Body of pancreas (tissue), 4 donors: ENCODE results near the gene DCTN2. TPM values are rescaled to one million over a fixed set of nuclear protein-coding genes. Genes with fewer than 3 reads are reported as not detected.

Experiments
- ATAC-seq: fragments of 150-250 bp; one replicate; pipeline ENCODE4 v1.9.1; 2016
- DNase-seq, 4 donors: peaks; one replicate each; pipeline ENCODE4 v3.0.0-alpha.2; 2019
- H3K27ac ChIP-seq, 4 donors: fragments of 200-600 bp; sonication (generic); 1 replicate in 3 of 4; 2 replicates in 1 of 4; pipeline versions ENCODE4 v1.5.1 to v1.6.1; 2016 to 2019; ENCODE audit warnings: mild to moderate bottlenecking in 1 of 4, mixed read lengths in 1 of 4, moderate library complexity in 1 of 4
- H3K27me3 ChIP-seq, 2 donors: fragments of 200-600 bp; sonication (generic); one replicate each; pipeline ENCODE4 v1.6.0; 2016; ENCODE audit warnings: mild to moderate bottlenecking in 1 of 2
- H3K36me3 ChIP-seq, 2 donors: fragments of 200-600 bp; sonication (generic); replicated peaks in 1 of 2; 2 replicates each; pipeline ENCODE4 v1.5.1; 2016; ENCODE audit warnings: low read depth in 2 of 2; ENCODE audit not compliant: insufficient read depth in 1 of 2
- H3K4me1 ChIP-seq: fragments of 200-600 bp; sonication (generic); one replicate; pipeline ENCODE4 v1.6.0; 2016
- H3K4me3 ChIP-seq, 2 donors: fragments of 200-600 bp; sonication (generic); 1 replicate in 1 of 2; 2 replicates in 1 of 2; pipeline ENCODE4 v1.5.1; 2016 to 2019
- H3K9me3 ChIP-seq, 3 donors: fragments of 200-600 bp; sonication (generic); 1 replicate in 2 of 3; 2 replicates in 1 of 3; pipeline ENCODE4 v1.5.1; 2016
- CTCF ChIP-seq, 7 experiments: fragments of 450-650 bp in 4 of 7; fragments of 200-600 bp in 3 of 7; sonication (generic) in 3 of 7; IDR thresholded peaks; one replicate each; pipeline ENCODE4 v1.5.1; 2016 to 2019; ENCODE audit warnings: antibody characterized with exemption in 7 of 7
- POLR2A ChIP-seq, 3 donors: fragments of 450-650 bp; IDR thresholded peaks; one replicate each; pipeline ENCODE4 v1.6.1; 2016; ENCODE audit warnings: antibody characterized with exemption in 3 of 3, mild to moderate bottlenecking in 2 of 3
- WGBS, 2 donors: methylation state at CpG; one replicate each; pipeline ENCODE4 v1.1.5; 2017; 5-methylcytosine and 5-hydroxymethylcytosine counted together
- intact Hi-C: fragments of 100-400 bp; cut with DNase I; formaldehyde crosslinking; loops from one replicate; pipeline ENCODE4 v1.15.1; 2023
- total RNA-seq, 2 donors: library from RNA; depleted of rRNA; stranded (reverse); fragments of >200 nt; gene quantifications; one replicate each; pipeline ENCODE4 v1.1.0, GENCODE V29; 2016

DCTN2 gene
- total RNA-seq, 2 donors from 2014 or later = 80.1 to 89.2 TPM

GRCh38 chr12:57585156-57585555, 38.2 kb upstream of the DCTN2 start:
- Histone ChIP-seq H3K27me3 (no peaks in the 10 kb centered on the region), H3K27ac (no peak overlapping the region), H3K36me3 (no peaks in the 10 kb centered on the region), H3K4me3 (no peak overlapping the region), H3K4me1 (peaks cover under 1% of the 10 kb centered on the region), H3K9me3 (no peaks in the 10 kb centered on the region)
- ATAC-seq (no peak), DNase-seq (no peak)
- intact Hi-C loops = no loop called here
- WGBS, 2 donors = 66 to 82% methylated on average over 2 of the region's 2 CpGs
- TF ChIP-seq POLR2A (IDR thresholded peaks at IDR 0.05) (no peak), CTCF (IDR thresholded peaks at IDR 0.05) (no peak)

- Histone ChIP-seq H3K27ac (no peak overlapping the region), H3K9me3 (no peaks in the 10 kb centered on the region), H3K4me1 (no peaks in the 10 kb centered on the region), H3K27me3 (no peaks in the 10 kb centered on the region), H3K4me3 (no peak overlapping the region), H3K36me3 (no peaks in the 10 kb centered on the region)
- TF ChIP-seq CTCF (IDR thresholded peaks at IDR 0.05) (no peak), POLR2A (IDR thresholded peaks at IDR 0.05) (no peak)
- no peak for ATAC-seq
- intact Hi-C loops = no loop called here
- no peak for DNase-seq
Observed at GRCh38 chr12:57584690-57585089, 37.7 kb upstream of the DCTN2 start.

- no peak overlapping the region for H3K27ac ChIP-seq
- WGBS, 2 donors = 100% methylated on average over 2 of the region's 2 CpGs
- no peak overlapping the region for H3K4me3 ChIP-seq
- no peaks in the 10 kb centered on the region for H3K27me3 ChIP-seq
- intact Hi-C loops = no loop called here
- no peak for DNase-seq
- no peaks in the 10 kb centered on the region for H3K9me3 ChIP-seq
- no peaks in the 10 kb centered on the region for H3K4me1 ChIP-seq
- no peak for ATAC-seq
- no peaks in the 10 kb centered on the region for H3K36me3 ChIP-seq
- TF ChIP-seq CTCF (IDR thresholded peaks at IDR 0.05) (no peak), POLR2A (IDR thresholded peaks at IDR 0.05) (no peak)
Observed at GRCh38 chr12:57584050-57584449, 37.1 kb upstream of the DCTN2 start.

GRCh38 chr12:57583008-57583831, 36.2 kb upstream of the DCTN2 start:
- 39 to 43% methylated on average over 13 of the region's 13 CpGs for WGBS, 2 donors
- intact Hi-C loops = no loop called here

More at GRCh38 chr12:57583008-57583831, 36.2 kb upstream of the DCTN2 start:
- Histone ChIP-seq H3K4me1 (no peaks in the 10 kb centered on the region), H3K27me3 (no peaks in the 10 kb centered on the region), H3K27ac (no peak overlapping the region), H3K4me3 (no peak overlapping the region), H3K36me3 (no peaks in the 10 kb centered on the region), H3K9me3 (no peaks in the 10 kb centered on the region)
- DNase-seq = peak; percentile 65 to 80 (median 75)
- TF ChIP-seq CTCF (IDR thresholded peaks at IDR 0.05) = peak; percentile 89 to 97 (median 95)
- TF ChIP-seq POLR2A (IDR thresholded peaks at IDR 0.05) = no peak
- peak; percentile 95 for ATAC-seq
